Testis (tissue), 2 donors: Measurements from ENCODE around the gene C1QTNF9B.

ENCODE experiments used
- POLR2A ChIP-seq: fragments of 450-650 bp; IDR thresholded peaks from one replicate; pipeline ENCODE4 v1.6.1; 2017; ENCODE audit warnings: antibody characterized with exemption, mild to moderate bottlenecking, moderate library complexity
- TF ChIP-seq, protein P1 (sequence below), 3 experiments: fragments of 450-650 bp in 2 of 3; fragments of 200-600 bp in 1 of 3; sonication (generic) in 1 of 3; IDR thresholded peaks; one replicate each; pipeline ENCODE4 v1.5.1; 2016 to 2019; ENCODE audit warnings: antibody characterized with exemption in 3 of 3, mild to moderate bottlenecking in 2 of 3, moderate library complexity in 1 of 3

DNA sequence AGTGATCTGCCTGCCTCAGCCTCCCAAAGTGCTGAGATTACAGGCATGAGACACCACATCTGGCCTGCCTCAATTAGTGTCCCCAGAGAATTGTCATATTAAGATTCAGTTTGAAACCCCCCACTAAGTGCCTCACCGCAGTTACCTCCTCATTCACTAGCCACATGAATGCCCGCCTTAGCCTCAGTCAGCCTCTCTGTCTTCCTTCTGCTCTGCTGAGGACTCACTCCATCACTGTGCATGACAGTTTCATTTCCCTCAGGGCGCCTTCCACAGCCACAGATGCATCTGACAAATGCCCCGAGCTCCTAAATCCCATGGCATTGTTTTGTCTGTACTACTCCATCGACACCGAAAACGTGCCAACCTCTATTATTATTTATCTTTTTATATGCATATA is 31.4 kb downstream of the C1QTNF9B start:
- TF ChIP-seq, protein P1, sequence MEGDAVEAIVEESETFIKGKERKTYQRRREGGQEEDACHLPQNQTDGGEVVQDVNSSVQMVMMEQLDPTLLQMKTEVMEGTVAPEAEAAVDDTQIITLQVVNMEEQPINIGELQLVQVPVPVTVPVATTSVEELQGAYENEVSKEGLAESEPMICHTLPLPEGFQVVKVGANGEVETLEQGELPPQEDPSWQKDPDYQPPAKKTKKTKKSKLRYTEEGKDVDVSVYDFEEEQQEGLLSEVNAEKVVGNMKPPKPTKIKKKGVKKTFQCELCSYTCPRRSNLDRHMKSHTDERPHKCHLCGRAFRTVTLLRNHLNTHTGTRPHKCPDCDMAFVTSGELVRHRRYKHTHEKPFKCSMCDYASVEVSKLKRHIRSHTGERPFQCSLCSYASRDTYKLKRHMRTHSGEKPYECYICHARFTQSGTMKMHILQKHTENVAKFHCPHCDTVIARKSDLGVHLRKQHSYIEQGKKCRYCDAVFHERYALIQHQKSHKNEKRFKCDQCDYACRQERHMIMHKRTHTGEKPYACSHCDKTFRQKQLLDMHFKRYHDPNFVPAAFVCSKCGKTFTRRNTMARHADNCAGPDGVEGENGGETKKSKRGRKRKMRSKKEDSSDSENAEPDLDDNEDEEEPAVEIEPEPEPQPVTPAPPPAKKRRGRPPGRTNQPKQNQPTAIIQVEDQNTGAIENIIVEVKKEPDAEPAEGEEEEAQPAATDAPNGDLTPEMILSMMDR (IDR thresholded peaks at IDR 0.05): no peak
- no peak for TF ChIP-seq POLR2A
